HG03439 (cell line): ENCODE measurements around the gene DLGAP1.
A peak's percentile ranks its signal among the peaks of the same experiment; 100 is the strongest.

Experiments
- ATAC-seq: cut with Tn5 transposase; IDR thresholded peaks from one replicate; pipeline ENCODE4 v1.9.1; 2021; ENCODE audit warnings: mild to moderate bottlenecking, moderate library complexity; ENCODE audit not compliant: unreplicated experiment

The DLGAP1 gene

GRCh38 chr18:3529077-3529476, 926.0 kb downstream of the DLGAP1 start:
- ATAC-seq, result no peak

- no peak for ATAC-seq
These were observed 926.9 kb downstream of the DLGAP1 start for GRCh38 chr18:3528231-3528630.

- ATAC-seq, result peak; percentile 68
These were observed 928.4 kb downstream of the DLGAP1 start for GRCh38 chr18:3526421-3527354.

- no peak for ATAC-seq
These were observed 929.2 kb downstream of the DLGAP1 start for GRCh38 chr18:3525870-3526420.

- ATAC-seq, result no peak
These were observed 930.4 kb downstream of the DLGAP1 start for GRCh38 chr18:3524706-3525105.

- no peak for ATAC-seq
These were observed 934.6 kb downstream of the DLGAP1 start for GRCh38 chr18:3520230-3521085.

GRCh38 chr18:3514312-3515216, 940.5 kb downstream of the DLGAP1 start:
- no peak for ATAC-seq

- peak; percentile 54 for ATAC-seq
These were observed 941.6 kb downstream of the DLGAP1 start for GRCh38 chr18:3513481-3513880.

- ATAC-seq, result no peak
These were observed 943.1 kb downstream of the DLGAP1 start for GRCh38 chr18:3511980-3512379.

GRCh38 chr18:3510896-3511295, 944.2 kb downstream of the DLGAP1 start:
- no peak for ATAC-seq

- ATAC-seq, result no peak
These were observed 945.1 kb downstream of the DLGAP1 start for GRCh38 chr18:3510024-3510423.

- ATAC-seq, result no peak
These were observed 946.2 kb downstream of the DLGAP1 start for GRCh38 chr18:3508576-3509549.

- ATAC-seq, result no peak
These were observed 950.5 kb downstream of the DLGAP1 start for GRCh38 chr18:3504637-3505036.

- no peak for ATAC-seq
These were observed 952.5 kb downstream of the DLGAP1 start for GRCh38 chr18:3502650-3503049.

GRCh38 chr18:3500016-3500415, 955.1 kb downstream of the DLGAP1 start:
- ATAC-seq, result no peak

- no peak for ATAC-seq
These were observed 955.6 kb downstream of the DLGAP1 start for GRCh38 chr18:3499501-3499900.

- no peak for ATAC-seq
These were observed 956.2 kb downstream of the DLGAP1 start for GRCh38 chr18:3498698-3499471.

- no peak for ATAC-seq
These were observed 959.2 kb downstream of the DLGAP1 start for GRCh38 chr18:3495691-3496430.
